SK-N-SH (cell line): Measurements from ENCODE around the gene SLC17A5. TPM values are rescaled to one million over a fixed set of nuclear protein-coding genes. Genes with fewer than 3 reads are reported as not detected.
A peak's percentile ranks its signal among the peaks of the same experiment; 100 is the strongest.

Source experiments
- CTCF ChIA-PET: fragments of 300-600, 350-600 bp; formaldehyde crosslinking; extraction: SDS; loops from one replicate; lab custom pipeline; 2021; lab: Yijun Ruan, JAX
- POLR2A ChIA-PET: fragments of 350-600 bp; sonication (Branson Sonifier 250); formaldehyde crosslinking; extraction: SDS; loops from one replicate; lab custom pipeline; 2020; ENCODE audit warnings: antibody characterized with exemption, inconsistent platforms; lab: Yijun Ruan, JAX
- DNase-seq: peaks from one replicate; pipeline ENCODE4 v3.0.0; 2012
- H2AFZ ChIP-seq: fragments of 200-600 bp; sonication (generic); 2 replicates; pipeline ENCODE4 v1.8.1; 2016; ENCODE audit warnings: antibody characterized with exemption, mild to moderate bottlenecking, low read depth
- H3F3A ChIP-seq: fragments of 200-600 bp; sonication (generic); replicated peaks from 2 replicates; pipeline ENCODE3; 2016; ENCODE audit warnings: antibody characterized with exemption, mild to moderate bottlenecking; ENCODE audit not compliant: insufficient read depth
- H3K27ac ChIP-seq, 2 experiments: fragments of 200-500 bp in 1 of 2; fragments of 200-600 bp in 1 of 2; sonication (Bioruptor generic) in 1 of 2; sonication (generic), shearing (Covaris generic) in 1 of 2; 2 replicates each; pipeline versions ENCODE4 v1.5.1 to v1.6.1; 2014 to 2016; ENCODE audit warnings: low read depth in 2 of 2, inconsistent platforms in 1 of 2, low read length in 1 of 2, mild to moderate bottlenecking in 1 of 2, mixed read lengths in 1 of 2
- H3K27me3 ChIP-seq: fragments of 200-600 bp; sonication (generic), shearing (Covaris generic); 2 replicates; pipeline ENCODE4 v1.6.1; 2016; ENCODE audit warnings: mixed run types; ENCODE audit not compliant: insufficient read depth
- H3K36me3 ChIP-seq, 2 experiments: fragments of 200-500 bp in 1 of 2; fragments of 200-600 bp in 1 of 2; sonication (Bioruptor generic) in 1 of 2; sonication (generic) in 1 of 2; replicated peaks in 1 of 2; 2 replicates each; pipeline versions ENCODE3 to v1.5.1; 2014 to 2016; ENCODE audit warnings: low read length in 1 of 2, mild to moderate bottlenecking in 1 of 2; ENCODE audit not compliant: insufficient read depth in 2 of 2, control insufficient read depth in 1 of 2
- H3K4me1 ChIP-seq, 2 experiments: fragments of 200-500 bp in 1 of 2; fragments of 200-600 bp in 1 of 2; sonication (Bioruptor generic) in 1 of 2; sonication (generic), shearing (Covaris generic) in 1 of 2; 2 replicates each; pipeline versions ENCODE4 v1.5.1 to v1.6.1; 2014 to 2016; ENCODE audit warnings: low read depth in 1 of 2, low read length in 1 of 2, mixed run types in 1 of 2; ENCODE audit not compliant: insufficient read depth in 2 of 2, control insufficient read depth in 1 of 2
- H3K4me2 ChIP-seq: fragments of 200-600 bp; sonication (generic), shearing (Covaris generic); 2 replicates; pipeline ENCODE4 v1.6.1; 2017; ENCODE audit warnings: mixed run types
- H3K4me3 ChIP-seq, 2 experiments: fragments of 200-500 bp in 1 of 2; fragments of 200-600 bp in 1 of 2; sonication (Bioruptor generic) in 1 of 2; sonication (generic), shearing (Covaris generic) in 1 of 2; 2 replicates each; pipeline versions ENCODE4 v1.5.1 to v1.8.1; 2014 to 2016; ENCODE audit warnings: low read depth in 2 of 2, inconsistent platforms in 1 of 2, low read length in 1 of 2, mild to moderate bottlenecking in 1 of 2, mixed read lengths in 1 of 2, moderate library complexity in 1 of 2
- H3K79me2 ChIP-seq: fragments of 200-600 bp; sonication (generic); 2 replicates; pipeline ENCODE4 v1.8.1; 2017; ENCODE audit warnings: mild to moderate bottlenecking; ENCODE audit not compliant: insufficient read depth
- H3K9ac ChIP-seq: fragments of 200-600 bp; sonication (generic); 2 replicates; pipeline ENCODE4 v1.6.1; 2017; ENCODE audit warnings: mixed run types
- H3K9me2 ChIP-seq: fragments of 200-600 bp; sonication (generic); 2 replicates; pipeline ENCODE4 v1.6.1; 2017; ENCODE audit warnings: mixed run types
- H3K9me3 ChIP-seq: fragments of 200-600 bp; sonication (generic); 2 replicates; pipeline ENCODE4 v1.6.1; 2017; ENCODE audit warnings: mixed run types, mild to moderate bottlenecking, moderate library complexity
- H4K20me1 ChIP-seq: fragments of 200-600 bp; sonication (generic); 2 replicates; pipeline ENCODE4 v1.6.1; 2017; ENCODE audit warnings: mild to moderate bottlenecking, mixed run types; ENCODE audit not compliant: insufficient read depth
- CHD2 ChIP-seq: fragments of 150-350 bp; IDR thresholded peaks from 2 replicates; pipeline ENCODE4 v1.6.1; 2018; ENCODE audit warnings: low read length; ENCODE audit not compliant: partially characterized antibody
- EP300 ChIP-seq, 2 experiments: IDR thresholded peaks; 2 replicates each; pipeline versions ENCODE4 v1.4.0 to v1.6.1; 2012; ENCODE audit warnings: borderline replicate concordance in 1 of 2, low read depth in 1 of 2, low read length in 1 of 2
- FOSL2 ChIP-seq: IDR thresholded peaks from 2 replicates; pipeline ENCODE4 v1.4.0; 2012; ENCODE audit warnings: low read depth, mild to moderate bottlenecking, moderate library complexity, borderline replicate concordance
- JUND ChIP-seq: IDR thresholded peaks from 2 replicates; pipeline ENCODE4 v1.4.0; 2012
- MEF2A ChIP-seq: IDR thresholded peaks from 2 replicates; pipeline ENCODE4 v1.4.0; 2012; ENCODE audit warnings: low read depth, borderline replicate concordance
- MXI1 ChIP-seq: IDR thresholded peaks from 2 replicates; pipeline ENCODE4 v1.6.1; 2012; ENCODE audit warnings: mild to moderate bottlenecking, low read depth, low read length, improper control_type of control experiment
- polyA plus RNA-seq, 3 experiments: library from polyadenylated mRNA; depleted of rRNA; stranded (reverse); fragments of >200 nt; gene quantifications; 2 replicates each; pipeline ENCODE4 v1.2.3, GENCODE V29; 2012
- TF ChIP-seq, protein P1 (sequence below): IDR thresholded peaks from 2 replicates; pipeline ENCODE4 v1.6.1; 2012; ENCODE audit warnings: mild to moderate bottlenecking, low read depth, low read length, moderate library complexity
- TF ChIP-seq, protein P2 (sequence below): IDR thresholded peaks from 2 replicates; pipeline ENCODE4; 2012
- TF ChIP-seq, protein P3 (sequence below): fragments of 150-350 bp; IDR thresholded peaks from 2 replicates; pipeline ENCODE4 v1.6.1; 2016; ENCODE audit warnings: mild to moderate bottlenecking, low read depth, low read length
- TF ChIP-seq, protein P4 (sequence below): IDR thresholded peaks from 2 replicates; pipeline ENCODE4 v1.4.0; 2012; ENCODE audit warnings: low read depth, borderline replicate concordance

Gene SLC17A5
- polyA plus RNA-seq, 1 of the 3 experiments (the other 2 are of a cell fraction): 9.2 TPM

DNA sequence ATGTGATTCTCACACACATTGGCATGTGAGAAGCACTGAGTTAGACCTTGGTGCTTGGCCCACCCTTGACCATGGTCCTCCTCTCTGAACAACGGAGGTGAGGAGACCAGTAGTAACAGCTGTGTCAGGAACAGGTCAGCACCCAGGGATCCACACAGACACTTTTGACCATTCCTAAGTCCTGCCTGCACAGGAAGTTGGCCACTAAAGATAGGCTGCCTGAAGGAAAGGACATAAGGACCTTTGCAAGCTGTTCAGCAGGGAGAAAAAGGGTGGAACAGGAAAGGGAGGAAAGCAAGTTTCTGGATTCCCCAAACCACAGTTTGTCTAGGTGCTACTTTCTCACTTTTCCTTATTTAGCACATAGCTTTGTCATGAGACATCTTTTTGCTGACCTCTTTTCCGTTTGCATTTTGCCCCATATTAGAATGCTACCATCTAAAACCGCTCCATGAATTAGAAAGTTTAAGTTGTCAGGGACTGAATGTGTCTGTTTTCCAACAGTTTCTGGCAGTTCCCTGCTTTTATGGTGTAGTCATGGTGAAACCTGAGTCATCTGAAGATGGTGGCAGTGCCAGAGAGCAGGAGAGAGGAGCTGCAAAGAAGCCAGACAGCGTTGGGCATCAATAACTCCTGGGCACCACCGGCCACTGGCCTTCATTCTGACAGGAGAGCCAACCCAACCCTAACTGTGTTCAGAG is 41.1 kb upstream of the SLC17A5 start (continued):
- TF ChIP-seq, protein P1, sequence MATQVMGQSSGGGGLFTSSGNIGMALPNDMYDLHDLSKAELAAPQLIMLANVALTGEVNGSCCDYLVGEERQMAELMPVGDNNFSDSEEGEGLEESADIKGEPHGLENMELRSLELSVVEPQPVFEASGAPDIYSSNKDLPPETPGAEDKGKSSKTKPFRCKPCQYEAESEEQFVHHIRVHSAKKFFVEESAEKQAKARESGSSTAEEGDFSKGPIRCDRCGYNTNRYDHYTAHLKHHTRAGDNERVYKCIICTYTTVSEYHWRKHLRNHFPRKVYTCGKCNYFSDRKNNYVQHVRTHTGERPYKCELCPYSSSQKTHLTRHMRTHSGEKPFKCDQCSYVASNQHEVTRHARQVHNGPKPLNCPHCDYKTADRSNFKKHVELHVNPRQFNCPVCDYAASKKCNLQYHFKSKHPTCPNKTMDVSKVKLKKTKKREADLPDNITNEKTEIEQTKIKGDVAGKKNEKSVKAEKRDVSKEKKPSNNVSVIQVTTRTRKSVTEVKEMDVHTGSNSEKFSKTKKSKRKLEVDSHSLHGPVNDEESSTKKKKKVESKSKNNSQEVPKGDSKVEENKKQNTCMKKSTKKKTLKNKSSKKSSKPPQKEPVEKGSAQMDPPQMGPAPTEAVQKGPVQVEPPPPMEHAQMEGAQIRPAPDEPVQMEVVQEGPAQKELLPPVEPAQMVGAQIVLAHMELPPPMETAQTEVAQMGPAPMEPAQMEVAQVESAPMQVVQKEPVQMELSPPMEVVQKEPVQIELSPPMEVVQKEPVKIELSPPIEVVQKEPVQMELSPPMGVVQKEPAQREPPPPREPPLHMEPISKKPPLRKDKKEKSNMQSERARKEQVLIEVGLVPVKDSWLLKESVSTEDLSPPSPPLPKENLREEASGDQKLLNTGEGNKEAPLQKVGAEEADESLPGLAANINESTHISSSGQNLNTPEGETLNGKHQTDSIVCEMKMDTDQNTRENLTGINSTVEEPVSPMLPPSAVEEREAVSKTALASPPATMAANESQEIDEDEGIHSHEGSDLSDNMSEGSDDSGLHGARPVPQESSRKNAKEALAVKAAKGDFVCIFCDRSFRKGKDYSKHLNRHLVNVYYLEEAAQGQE: peak; percentile 52; the same call in 1 of the 2 replicates
- no peak for TF ChIP-seq MXI1
- TF ChIP-seq, protein P2, sequence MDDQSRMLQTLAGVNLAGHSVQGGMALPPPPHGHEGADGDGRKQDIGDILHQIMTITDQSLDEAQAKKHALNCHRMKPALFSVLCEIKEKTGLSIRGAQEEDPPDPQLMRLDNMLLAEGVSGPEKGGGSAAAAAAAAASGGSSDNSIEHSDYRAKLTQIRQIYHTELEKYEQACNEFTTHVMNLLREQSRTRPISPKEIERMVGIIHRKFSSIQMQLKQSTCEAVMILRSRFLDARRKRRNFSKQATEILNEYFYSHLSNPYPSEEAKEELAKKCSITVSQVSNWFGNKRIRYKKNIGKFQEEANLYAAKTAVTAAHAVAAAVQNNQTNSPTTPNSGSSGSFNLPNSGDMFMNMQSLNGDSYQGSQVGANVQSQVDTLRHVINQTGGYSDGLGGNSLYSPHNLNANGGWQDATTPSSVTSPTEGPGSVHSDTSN: peak; percentile 70

DNA sequence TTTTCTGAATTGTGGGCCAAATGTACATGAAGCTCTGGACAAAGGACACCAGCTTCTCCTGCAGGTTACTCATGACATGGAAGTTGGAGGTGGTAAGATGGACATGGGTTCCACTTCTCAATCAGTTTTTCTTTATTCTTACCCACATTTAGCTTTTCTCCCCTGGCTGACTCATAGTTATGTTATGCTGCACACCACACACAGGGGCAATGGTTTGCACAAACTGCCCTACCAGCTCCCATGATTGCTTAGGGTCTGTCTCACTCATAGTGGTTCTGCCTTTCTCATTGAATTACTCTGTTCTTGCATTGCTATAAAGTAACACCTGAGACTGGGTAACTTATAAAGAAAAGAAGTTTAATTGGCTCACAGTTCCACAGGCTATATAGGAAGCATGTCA is 37.7 kb upstream of the SLC17A5 start:
- no peak overlapping the region for H3K9ac ChIP-seq
- peaks cover under 1% of the 10 kb centered on the region; the same call in 1 of the 2 replicates for H3K79me2 ChIP-seq
- POLR2A ChIA-PET: no interaction called here
- H2AFZ ChIP-seq: no peak overlapping the region
- no peaks in the 10 kb centered on the region for H3K9me3 ChIP-seq
- no peaks in the 10 kb centered on the region for H3K9me2 ChIP-seq
- H3F3A ChIP-seq: peaks cover 24% of the 10 kb centered on the region
- TF ChIP-seq MEF2A (no peak), EP300 (IDR thresholded peaks at IDR 0.05; ENCODE audit: borderline replicate concordance in 1 of 2, low read depth in 1 of 2, low read length in 1 of 2) (no peak), JUND (peak; percentile 24; the same call in 1 of the 2 replicates), FOSL2 (peak; percentile 24; the same call in 1 of the 2 replicates), MXI1 (no peak), CHD2 (no peak)
- TF ChIP-seq, protein P3, sequence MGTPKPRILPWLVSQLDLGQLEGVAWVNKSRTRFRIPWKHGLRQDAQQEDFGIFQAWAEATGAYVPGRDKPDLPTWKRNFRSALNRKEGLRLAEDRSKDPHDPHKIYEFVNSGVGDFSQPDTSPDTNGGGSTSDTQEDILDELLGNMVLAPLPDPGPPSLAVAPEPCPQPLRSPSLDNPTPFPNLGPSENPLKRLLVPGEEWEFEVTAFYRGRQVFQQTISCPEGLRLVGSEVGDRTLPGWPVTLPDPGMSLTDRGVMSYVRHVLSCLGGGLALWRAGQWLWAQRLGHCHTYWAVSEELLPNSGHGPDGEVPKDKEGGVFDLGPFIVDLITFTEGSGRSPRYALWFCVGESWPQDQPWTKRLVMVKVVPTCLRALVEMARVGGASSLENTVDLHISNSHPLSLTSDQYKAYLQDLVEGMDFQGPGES: no peak
- TF ChIP-seq, protein P4, sequence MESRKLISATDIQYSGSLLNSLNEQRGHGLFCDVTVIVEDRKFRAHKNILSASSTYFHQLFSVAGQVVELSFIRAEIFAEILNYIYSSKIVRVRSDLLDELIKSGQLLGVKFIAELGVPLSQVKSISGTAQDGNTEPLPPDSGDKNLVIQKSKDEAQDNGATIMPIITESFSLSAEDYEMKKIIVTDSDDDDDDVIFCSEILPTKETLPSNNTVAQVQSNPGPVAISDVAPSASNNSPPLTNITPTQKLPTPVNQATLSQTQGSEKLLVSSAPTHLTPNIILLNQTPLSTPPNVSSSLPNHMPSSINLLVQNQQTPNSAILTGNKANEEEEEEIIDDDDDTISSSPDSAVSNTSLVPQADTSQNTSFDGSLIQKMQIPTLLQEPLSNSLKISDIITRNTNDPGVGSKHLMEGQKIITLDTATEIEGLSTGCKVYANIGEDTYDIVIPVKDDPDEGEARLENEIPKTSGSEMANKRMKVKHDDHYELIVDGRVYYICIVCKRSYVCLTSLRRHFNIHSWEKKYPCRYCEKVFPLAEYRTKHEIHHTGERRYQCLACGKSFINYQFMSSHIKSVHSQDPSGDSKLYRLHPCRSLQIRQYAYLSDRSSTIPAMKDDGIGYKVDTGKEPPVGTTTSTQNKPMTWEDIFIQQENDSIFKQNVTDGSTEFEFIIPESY: no peak
- TF ChIP-seq, all 33 proteins: peak for 2
- no peak for DNase-seq
- no peaks in the 10 kb centered on the region for H4K20me1 ChIP-seq
- CTCF ChIA-PET: interaction anchor here (1.2 to 1.5 kb wide), 2 partner anchors 15 to 42 kb away, joined by 3 to 4 read pairs; no protein-coding TSS in a partner anchor
- H3K27ac ChIP-seq: no peak overlapping the region
- no peak overlapping the region for H3K4me3 ChIP-seq
- H3K36me3 ChIP-seq: peaks cover 0 to 4% of the 10 kb centered on the region in 2 experiments
- no peak overlapping the region for H3K4me2 ChIP-seq
- H3K27me3 ChIP-seq: no peaks in the 10 kb centered on the region
- H3K4me1 ChIP-seq: peaks cover 0 to 14% of the 10 kb centered on the region in 2 experiments; a peak in 1 of 4 replicates
